Ammon's horn (tissue), 1 donor: ENCODE results near the gene PPP2R5C.
A peak's percentile ranks its signal among the peaks of the same experiment; 100 is the strongest.

Experiments
- DNase-seq: peaks from one replicate; pipeline ENCODE4 v3.0.0-alpha.2; 2016; ENCODE audit warnings: low spot score

Gene PPP2R5C

DNA sequence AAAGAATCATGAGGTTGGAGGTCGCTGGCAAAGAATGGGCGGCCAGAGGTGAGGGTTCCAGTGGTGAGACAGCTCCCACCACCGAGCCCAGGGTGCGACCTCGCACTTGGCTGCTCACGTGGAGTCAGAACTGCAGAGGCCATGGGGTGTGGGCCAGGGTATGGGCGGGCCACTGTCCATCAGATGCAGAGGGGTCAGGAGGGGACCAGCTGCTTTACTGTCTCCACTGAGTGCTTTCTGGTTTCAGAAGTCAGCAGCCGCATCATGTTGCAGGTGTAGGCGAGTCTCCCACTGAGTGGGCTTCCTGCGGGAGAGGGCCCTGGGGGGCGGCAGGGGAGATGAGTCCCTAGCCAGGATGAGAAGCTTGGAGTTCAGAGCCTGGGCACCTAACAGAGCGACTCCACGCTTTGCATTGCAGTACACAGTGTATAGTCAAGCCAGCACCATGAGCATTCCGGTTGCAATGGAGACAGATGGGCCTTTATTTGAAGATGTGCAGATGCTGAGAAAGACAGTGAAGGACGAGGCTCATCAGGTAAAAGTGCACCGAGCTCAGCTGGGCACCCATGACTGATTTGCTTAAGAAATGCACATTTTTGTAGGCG, 156.0 kb downstream of the PPP2R5C start:
- DNase-seq: no peak

DNA sequence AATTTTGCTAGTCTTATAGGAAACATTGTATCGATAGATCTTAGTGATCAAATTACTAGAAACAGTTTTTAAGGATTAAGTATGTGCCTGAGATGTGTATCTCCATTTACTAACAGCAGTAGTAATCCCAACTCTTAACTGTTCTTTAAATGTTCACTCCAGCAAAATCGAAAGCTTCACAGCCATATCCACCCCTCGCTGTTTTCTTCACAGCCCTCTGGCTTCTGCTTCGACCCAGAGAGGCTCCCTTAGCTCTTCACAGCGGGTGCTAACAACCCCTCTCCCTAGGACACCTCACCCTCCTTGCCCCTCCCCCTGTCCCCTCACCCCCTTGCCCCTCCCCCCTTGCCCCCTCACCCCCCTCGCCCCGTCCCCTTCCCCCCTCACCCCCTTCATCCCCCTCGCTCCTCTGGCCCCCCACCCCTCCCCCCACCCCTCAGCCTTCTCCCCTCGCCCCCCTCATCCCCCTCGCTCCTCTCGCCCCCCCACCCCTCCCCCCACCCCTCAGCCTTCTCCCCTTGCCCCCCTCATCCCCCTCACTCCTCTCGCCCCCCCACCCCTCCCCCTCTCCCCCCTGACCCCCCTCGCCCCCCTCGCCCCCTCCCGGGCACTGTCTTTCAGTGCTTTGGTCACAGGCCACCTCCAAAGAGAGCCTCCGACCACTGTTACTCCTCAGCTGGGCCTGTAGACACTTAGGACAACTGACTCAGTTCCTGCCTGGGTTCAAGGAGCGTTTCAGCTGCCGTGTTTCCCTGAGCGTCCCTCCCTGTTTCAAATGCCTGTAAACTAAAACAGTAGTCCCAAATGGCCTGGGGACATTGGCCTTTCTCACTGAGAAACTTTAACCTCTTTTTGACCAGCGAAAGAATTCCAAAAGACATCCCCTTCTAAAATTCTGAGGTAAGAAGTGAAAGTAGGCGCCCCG, 156.8 kb downstream of the PPP2R5C start:
- no peak for DNase-seq

GRCh38 chr14:101920271-101920670, 158.8 kb downstream of the PPP2R5C start:
- no peak for DNase-seq

DNA sequence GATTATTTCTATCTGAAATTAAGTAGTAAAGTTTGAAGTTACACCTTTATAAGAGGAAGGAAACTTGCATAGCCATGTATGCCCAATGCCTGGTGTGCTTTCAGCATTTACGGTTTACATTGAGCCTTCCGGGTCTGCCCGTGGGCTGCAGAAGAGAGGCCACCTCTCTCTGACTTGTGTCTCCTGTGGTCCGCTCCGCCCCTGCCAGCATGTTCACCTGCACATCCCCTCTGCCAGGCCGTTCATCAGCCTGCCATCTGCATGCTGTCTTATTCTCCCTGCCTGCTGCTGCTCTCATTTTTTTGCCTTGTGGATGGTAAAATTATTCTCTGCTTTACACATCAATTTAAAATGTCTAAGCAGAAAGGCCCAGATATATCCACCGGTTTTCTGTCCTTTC, 161.4 kb downstream of the PPP2R5C start:
- no peak for DNase-seq

DNA sequence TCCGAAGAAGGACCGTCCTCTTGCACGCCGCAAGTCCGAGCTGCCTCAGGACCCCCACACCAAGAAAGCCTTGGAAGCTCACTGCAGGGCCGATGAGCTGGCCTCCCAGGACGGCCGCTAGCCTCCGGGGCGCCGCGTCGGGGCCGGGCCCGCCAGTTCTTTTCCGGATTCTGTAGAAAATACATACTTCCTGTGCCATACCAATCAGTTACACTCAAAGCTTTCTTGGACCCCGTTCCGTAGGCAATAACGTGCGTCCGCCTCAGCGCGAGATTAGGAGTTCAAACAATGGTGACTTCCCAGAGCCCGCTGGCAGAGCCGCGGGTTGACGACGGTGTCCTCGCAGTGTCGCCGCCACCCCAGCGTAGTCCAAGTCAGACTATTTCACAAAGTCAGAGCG, 163.6 kb downstream of the PPP2R5C start:
- DNase-seq: no peak

GRCh38 chr14:101926085-101926484, 164.6 kb downstream of the PPP2R5C start:
- DNase-seq: no peak

GRCh38 chr14:101926620-101927019, 165.1 kb downstream of the PPP2R5C start:
- DNase-seq: no peak

- DNase-seq: peak; percentile 49
Observed at GRCh38 chr14:101927859-101928258, 166.3 kb downstream of the PPP2R5C start.

DNA sequence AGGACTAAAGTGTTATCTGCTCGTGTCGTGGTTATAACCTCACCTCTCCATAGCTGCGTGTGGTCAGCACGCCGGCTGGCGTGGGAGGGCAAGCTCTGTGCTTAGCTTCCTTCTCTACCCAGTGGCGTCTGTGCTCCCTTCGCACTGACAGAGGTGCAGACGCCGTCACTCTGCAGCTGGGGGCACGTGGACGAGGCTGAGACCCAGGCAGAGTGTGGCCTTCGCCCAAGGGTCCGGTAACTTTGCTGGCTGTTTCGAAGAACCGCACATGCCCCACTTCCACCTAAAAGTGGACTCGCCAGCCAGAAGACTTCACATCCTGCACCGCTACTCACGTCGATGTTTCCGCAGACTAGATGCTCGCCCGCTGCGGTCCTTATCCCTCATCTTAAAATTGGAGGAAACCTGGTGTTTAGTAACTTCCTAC, 166.9 kb downstream of the PPP2R5C start:
- no peak for DNase-seq

DNA sequence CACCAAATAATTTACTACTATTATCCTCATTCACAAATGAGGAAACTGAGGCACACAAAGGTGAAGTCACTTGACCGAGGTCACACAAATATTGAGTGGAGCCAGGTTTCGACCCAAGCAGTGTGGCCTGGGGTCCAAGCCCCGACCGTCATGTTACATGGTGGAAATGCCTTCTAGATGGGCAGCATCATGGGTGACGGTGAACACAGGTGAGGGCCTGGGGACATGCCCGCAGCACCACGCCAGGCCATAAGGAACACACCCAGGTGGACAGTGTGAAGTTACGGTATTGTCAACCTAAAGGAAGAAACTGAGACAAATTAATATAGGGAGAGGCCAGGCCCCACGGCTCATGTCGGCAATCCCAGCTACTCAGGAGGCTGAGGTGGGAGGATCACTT, 167.6 kb downstream of the PPP2R5C start:
- no peak for DNase-seq

DNA sequence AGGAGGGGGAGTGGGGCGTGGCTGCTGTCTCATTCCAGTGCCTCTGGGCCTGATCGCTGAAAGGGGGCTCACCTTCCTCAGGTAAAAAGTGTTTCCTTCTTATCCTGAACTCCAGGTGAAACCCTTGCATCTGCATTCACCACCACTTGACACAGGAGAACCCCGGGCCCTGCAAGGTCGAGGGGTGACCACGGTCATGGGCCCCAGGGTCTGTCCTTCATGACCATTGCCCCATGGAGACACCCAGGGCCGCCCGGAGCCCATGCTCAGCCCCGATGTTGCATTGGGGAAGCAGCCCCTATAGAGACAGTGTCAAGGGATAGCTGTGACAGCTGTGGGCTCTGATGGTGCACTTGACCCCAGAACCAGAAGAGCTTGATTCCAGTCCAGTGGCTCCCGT, 168.4 kb downstream of the PPP2R5C start:
- no peak for DNase-seq

DNA sequence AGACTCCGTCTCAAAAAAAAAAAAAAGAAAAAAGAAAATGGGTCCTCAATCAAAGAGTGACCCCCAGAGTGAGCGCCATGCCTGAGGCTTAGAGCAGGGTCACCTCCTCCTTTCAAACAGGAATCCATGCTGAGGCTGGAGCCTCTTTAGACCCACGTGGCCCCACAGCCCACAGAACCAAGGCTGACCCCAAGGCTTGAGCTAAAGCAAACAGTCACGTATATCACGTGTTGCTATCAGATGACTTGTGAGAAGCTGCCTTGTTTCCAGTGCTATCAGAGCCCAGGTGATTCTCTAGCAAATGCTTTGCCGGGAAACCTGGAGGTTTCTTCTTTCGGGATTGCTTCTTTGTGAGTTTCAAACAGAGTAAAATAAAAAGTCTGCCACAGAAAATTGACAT, 171.2 kb downstream of the PPP2R5C start:
- no peak for DNase-seq

DNA sequence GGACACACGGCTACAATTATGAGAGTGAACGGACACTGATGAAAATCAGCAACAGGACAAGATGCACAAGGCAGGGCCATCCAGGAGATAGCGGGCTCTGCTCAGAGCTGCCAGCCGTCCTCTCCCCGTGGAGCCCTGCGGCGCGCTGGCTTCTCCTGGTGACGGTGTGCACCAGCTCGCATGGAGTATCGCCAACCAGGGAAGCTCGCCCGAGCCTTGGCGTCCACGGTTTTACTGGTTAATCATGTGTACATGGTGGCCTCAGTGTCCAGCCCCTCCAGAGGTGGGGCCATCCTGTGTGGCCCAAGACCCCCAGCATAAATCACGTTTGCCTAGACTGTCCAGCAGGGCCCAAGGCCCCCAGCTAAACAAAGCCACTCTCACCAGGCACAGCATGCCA, 171.7 kb downstream of the PPP2R5C start:
- DNase-seq: no peak

DNA sequence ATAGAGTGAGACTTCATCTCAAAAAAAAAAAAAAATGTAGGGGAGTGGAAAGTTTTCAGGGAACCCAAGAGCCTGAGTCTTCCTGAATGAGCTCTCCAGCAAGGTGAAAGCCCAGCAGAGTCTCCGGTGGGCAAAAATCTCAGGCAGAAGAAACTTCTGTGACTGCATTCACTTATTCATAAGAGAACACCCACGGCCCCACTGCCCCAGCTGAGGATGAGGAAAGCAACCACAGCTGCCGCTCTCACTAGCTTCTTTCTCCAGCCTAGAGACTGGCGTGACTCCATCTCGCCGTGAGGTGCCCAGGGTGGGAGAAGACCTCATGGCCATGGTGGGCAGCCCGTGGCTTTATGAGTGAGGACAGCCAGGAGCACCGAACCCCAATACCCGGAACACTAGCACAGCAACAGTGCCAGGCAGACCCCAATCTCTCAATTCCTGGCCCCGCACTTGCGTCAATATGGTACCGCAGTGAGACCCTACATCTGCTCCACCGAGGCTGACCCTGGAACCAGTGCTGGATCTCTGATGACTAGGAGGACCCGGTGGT, 173.2 kb downstream of the PPP2R5C start:
- DNase-seq: no peak

GRCh38 chr14:101937926-101938767, 176.6 kb downstream of the PPP2R5C start:
- DNase-seq: no peak

- no peak for DNase-seq
Observed at GRCh38 chr14:101939646-101940170, 178.2 kb downstream of the PPP2R5C start.

- no peak for DNase-seq
Observed at GRCh38 chr14:101944451-101944850, 182.9 kb downstream of the PPP2R5C start.

DNA sequence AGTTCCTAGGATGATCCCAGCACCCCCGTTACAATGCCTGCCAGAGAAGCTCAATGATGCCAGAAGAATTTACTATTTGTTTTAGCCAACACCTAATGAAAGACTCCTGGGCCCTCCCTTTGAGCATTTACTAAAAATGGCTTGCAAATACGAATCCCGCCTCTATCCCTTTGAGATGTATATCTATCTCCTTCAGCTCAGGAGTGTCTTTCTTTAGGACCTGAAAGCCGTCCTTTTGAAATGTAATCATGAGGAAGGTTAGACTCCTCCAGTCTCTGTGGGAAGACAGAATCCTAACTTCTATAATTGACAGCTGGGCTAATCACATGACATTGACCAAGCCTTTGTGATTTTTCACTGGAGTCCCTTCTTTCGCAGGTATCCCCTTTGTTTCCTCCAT, 183.7 kb downstream of the PPP2R5C start:
- DNase-seq: no peak

GRCh38 chr14:101947577-101947903, 186.0 kb downstream of the PPP2R5C start:
- no peak for DNase-seq

DNA sequence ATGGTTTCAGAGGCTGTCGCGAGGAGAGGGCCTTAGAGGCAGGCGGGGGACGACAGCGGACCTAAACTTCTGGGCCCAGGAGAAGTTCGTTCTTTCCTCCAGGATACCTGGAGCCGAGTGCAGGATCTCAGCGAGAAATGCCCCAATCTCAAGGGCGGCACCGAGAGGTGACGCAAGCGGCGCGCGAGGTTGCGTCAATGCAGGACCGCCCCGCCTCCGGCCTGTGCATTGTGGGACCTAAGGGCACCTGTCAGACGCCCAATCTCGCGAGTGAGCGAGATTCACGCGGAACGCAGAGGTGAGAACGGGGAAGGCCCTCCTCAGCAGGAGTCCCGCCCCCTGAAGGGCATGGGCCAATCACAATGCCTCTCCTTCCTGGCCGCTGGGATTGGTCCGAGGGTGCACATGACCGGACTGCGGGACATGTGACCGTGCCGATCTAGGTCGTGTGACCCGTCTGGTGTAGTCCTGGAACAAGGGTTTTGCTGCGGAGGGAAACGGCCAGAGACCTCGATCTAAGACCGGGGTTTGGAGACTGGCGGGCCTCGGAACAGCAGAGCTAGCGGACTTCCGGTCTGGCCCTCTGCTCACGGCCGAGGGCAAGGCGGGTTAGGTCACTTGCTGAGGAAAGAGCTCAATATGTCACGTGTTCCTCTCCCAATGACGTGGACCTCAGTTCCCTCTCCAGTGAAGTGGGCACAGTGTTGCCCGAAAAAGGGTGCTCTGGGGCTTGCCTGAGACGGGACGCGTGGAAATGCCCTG, 186.6 kb downstream of the PPP2R5C start:
- peak; percentile 100 for DNase-seq

- no peak for DNase-seq
Observed at GRCh38 chr14:101948666-101949216, 187.2 kb downstream of the PPP2R5C start.
